ENCODE measurements around the gene TEX26. TPM values are rescaled to one million over a fixed set of nuclear protein-coding genes. Genes with fewer than 3 reads are reported as not detected.
"Not testable (repeated sequence)": the region's sequence is repeated elsewhere in the genome, so short reads cannot be mapped to it uniquely, and the experiment has no call there.

TEX26 gene
- total RNA-seq, 1 experiment from 2014 or later, result not detected

GRCh38 chr13:30915691-30916541, 16.5 kb upstream of the TEX26 start:
- in situ Hi-C loops (cut with HindIII; ENCODE audit: low pct_unique_long_range_greater_than_20kb, low sequenced_read_pairs), result no loop called here
- DNase-seq (ENCODE audit: low read depth, low spot score), result no peak

- DNase-seq (ENCODE audit: low read depth, low spot score), result no peak
- in situ Hi-C loops (cut with HindIII; ENCODE audit: low pct_unique_long_range_greater_than_20kb, low sequenced_read_pairs), result no loop called here
Measured at GRCh38 chr13:30916991-30917390, 15.5 kb upstream of the TEX26 start.

- in situ Hi-C loops (cut with HindIII; ENCODE audit: low pct_unique_long_range_greater_than_20kb, low sequenced_read_pairs), result no loop called here
- no peak for DNase-seq (ENCODE audit: low read depth, low spot score)
Measured at GRCh38 chr13:30918662-30919405, 13.6 kb upstream of the TEX26 start.

- in situ Hi-C loops (cut with HindIII; ENCODE audit: low pct_unique_long_range_greater_than_20kb, low sequenced_read_pairs), result no loop called here
- no peak for DNase-seq (ENCODE audit: low read depth, low spot score)
Measured at GRCh38 chr13:30920162-30920909, 12.1 kb upstream of the TEX26 start.

GRCh38 chr13:30923418-30923817, 9.0 kb upstream of the TEX26 start:
- peak; percentile 17 for DNase-seq (ENCODE audit: low read depth, low spot score)
- in situ Hi-C loops (cut with HindIII; ENCODE audit: low pct_unique_long_range_greater_than_20kb, low sequenced_read_pairs), result no loop called here

GRCh38 chr13:30924721-30925120, 7.7 kb upstream of the TEX26 start:
- in situ Hi-C loops (cut with HindIII; ENCODE audit: low pct_unique_long_range_greater_than_20kb, low sequenced_read_pairs), result no loop called here
- no peak for DNase-seq (ENCODE audit: low read depth, low spot score)

GRCh38 chr13:30925429-30925828, 7.0 kb upstream of the TEX26 start:
- no peak for DNase-seq (ENCODE audit: low read depth, low spot score)
- in situ Hi-C loops (cut with HindIII; ENCODE audit: low pct_unique_long_range_greater_than_20kb, low sequenced_read_pairs), result no loop called here

- in situ Hi-C loops (cut with HindIII; ENCODE audit: low pct_unique_long_range_greater_than_20kb, low sequenced_read_pairs), result no loop called here
Measured at GRCh38 chr13:30926781-30927180, 5.7 kb upstream of the TEX26 start.

GRCh38 chr13:30927188-30927587, 5.3 kb upstream of the TEX26 start:
- in situ Hi-C loops (cut with HindIII; ENCODE audit: low pct_unique_long_range_greater_than_20kb, low sequenced_read_pairs), result not testable (repeated sequence)
- DNase-seq (ENCODE audit: low read depth, low spot score), result peak; percentile 11

More at GRCh38 chr13:30926781-30927180, 5.7 kb upstream of the TEX26 start:
- no peak for DNase-seq (ENCODE audit: low read depth, low spot score)

GRCh38 chr13:30927595-30927994, 4.9 kb upstream of the TEX26 start:
- DNase-seq (ENCODE audit: low read depth, low spot score), result no peak
- in situ Hi-C loops (cut with HindIII; ENCODE audit: low pct_unique_long_range_greater_than_20kb, low sequenced_read_pairs), result no loop called here

GRCh38 chr13:30928978-30929377, 3.5 kb upstream of the TEX26 start:
- no peak for DNase-seq (ENCODE audit: low read depth, low spot score)
- in situ Hi-C loops (cut with HindIII; ENCODE audit: low pct_unique_long_range_greater_than_20kb, low sequenced_read_pairs), result no loop called here

- DNase-seq (ENCODE audit: low read depth, low spot score), result no peak
- in situ Hi-C loops (cut with HindIII; ENCODE audit: low pct_unique_long_range_greater_than_20kb, low sequenced_read_pairs), result no loop called here
Measured at GRCh38 chr13:30933354-30933670, 856 bp downstream of the TEX26 start.

GRCh38 chr13:30934381-30934780, 1.9 kb downstream of the TEX26 start:
- in situ Hi-C loops (cut with HindIII; ENCODE audit: low pct_unique_long_range_greater_than_20kb, low sequenced_read_pairs), result no loop called here
- DNase-seq (ENCODE audit: low read depth, low spot score), result peak; percentile 24

GRCh38 chr13:30934803-30935202, 2.3 kb downstream of the TEX26 start:
- DNase-seq (ENCODE audit: low read depth, low spot score), result no peak
- in situ Hi-C loops (cut with HindIII; ENCODE audit: low pct_unique_long_range_greater_than_20kb, low sequenced_read_pairs), result no loop called here

- DNase-seq (ENCODE audit: low read depth, low spot score), result no peak
- in situ Hi-C loops (cut with HindIII; ENCODE audit: low pct_unique_long_range_greater_than_20kb, low sequenced_read_pairs), result no loop called here
Measured at GRCh38 chr13:30936971-30937370, 4.5 kb downstream of the TEX26 start.

GRCh38 chr13:30943881-30944280, 11.4 kb downstream of the TEX26 start:
- in situ Hi-C loops (cut with HindIII; ENCODE audit: low pct_unique_long_range_greater_than_20kb, low sequenced_read_pairs), result no loop called here
- DNase-seq (ENCODE audit: low read depth, low spot score), result no peak

- in situ Hi-C loops (cut with HindIII; ENCODE audit: low pct_unique_long_range_greater_than_20kb, low sequenced_read_pairs), result no loop called here
- no peak for DNase-seq (ENCODE audit: low read depth, low spot score)
Measured at GRCh38 chr13:30957258-30957943, 24.9 kb downstream of the TEX26 start.

- in situ Hi-C loops (cut with HindIII; ENCODE audit: low pct_unique_long_range_greater_than_20kb, low sequenced_read_pairs), result no loop called here
- DNase-seq (ENCODE audit: low read depth, low spot score), result no peak
Measured at GRCh38 chr13:30959678-30960077, 27.2 kb downstream of the TEX26 start.
